HG03066 (cell line): ENCODE results near the gene VAV3.

ENCODE experiments used
- ATAC-seq: cut with Tn5 transposase; IDR thresholded peaks from one replicate; pipeline ENCODE4 v1.9.1; 2021; ENCODE audit warnings: low read depth; ENCODE audit not compliant: unreplicated experiment

The VAV3 gene

DNA sequence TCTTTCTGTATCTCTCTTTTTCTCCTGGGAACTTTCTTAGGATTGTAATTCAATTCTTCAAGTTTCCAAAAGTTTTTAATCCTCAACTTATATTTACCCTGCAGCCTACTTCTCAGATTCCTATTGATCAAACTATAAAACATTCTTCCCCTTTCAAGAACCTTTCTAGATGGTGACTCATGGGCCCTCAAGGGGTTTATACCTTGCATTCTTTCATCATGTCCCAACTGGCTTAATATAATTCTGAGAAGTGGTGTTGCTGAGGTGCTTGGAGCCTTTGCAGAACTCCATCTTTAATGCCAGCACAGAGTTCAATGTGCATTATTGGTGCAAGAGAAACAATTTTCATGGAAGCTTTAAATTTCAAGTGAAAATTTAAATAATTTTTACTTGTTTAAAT lies 273.4 kb downstream of the VAV3 start:
- ATAC-seq: no peak

DNA sequence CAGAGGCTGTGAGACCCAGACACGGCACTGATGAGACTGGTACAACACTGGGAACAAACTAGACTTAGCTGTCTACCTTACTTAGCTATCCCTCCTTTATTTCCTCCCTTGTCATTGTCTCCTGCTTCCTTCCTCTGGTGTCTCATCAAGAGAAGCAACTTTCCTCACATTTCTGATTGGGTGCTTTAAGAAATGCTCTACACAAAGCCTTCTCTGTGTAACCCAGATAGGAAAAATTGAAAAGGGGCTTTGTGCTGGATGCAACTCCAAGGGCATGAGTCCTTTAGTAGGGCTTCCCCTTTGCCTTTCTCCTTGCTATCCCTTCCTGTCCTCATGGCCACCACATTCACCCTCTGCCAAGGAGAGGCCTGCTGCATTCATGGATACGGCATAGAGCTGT lies 274.5 kb downstream of the VAV3 start:
- no peak for ATAC-seq

DNA sequence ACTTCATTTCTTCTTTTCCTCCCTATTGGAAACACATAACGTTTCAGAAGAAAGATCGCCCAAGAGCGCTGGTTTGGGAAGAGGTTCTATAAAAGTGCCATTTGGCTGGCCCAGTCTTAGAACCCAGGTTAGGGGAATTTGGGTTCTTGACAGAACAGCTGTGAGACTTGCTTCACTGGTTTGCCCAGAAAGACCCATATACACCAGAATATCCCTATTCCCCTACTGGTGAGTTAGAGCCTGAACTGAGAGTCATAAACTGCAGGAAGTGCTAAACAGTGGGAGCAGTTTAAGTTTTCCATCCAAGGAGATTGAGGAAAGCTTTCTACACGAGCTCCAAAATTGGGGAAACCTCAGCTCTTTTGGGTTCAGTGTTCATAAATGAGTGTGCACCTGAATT lies 275.2 kb downstream of the VAV3 start:
- no peak for ATAC-seq

GRCh38 chr1:107689159-107689558 lies 275.8 kb downstream of the VAV3 start:
- no peak for ATAC-seq

- no peak for ATAC-seq
These were observed 276.9 kb downstream of the VAV3 start for GRCh38 chr1:107687849-107688753.

- no peak for ATAC-seq
These were observed 281.3 kb downstream of the VAV3 start for GRCh38 chr1:107683683-107684082.

- ATAC-seq: no peak
These were observed 281.8 kb downstream of the VAV3 start for GRCh38 chr1:107683191-107683657.

- ATAC-seq: no peak
These were observed 282.5 kb downstream of the VAV3 start for GRCh38 chr1:107682467-107682866.

DNA sequence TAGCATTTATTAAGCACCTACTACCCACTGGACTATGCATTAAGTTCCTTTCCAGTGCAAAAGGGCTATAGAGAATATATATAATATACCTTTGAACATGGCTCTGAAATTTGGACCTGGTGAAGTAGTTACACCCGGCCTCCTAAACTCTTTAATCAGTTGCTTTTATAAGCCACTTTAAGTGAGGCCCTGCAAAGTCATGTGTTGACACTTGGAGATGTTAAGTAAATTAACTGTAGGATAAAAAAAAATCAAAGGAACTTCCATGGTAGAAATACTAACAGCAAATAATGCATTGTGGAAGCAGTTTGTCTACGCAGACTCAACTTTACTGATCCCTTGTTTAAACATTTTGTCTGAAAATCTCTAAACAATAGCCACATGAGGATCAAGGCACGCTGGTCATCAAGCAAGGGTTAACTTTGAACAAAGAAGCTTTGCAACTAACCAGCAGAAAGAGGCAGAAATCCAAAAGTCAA lies 283.9 kb downstream of the VAV3 start:
- ATAC-seq: no peak

DNA sequence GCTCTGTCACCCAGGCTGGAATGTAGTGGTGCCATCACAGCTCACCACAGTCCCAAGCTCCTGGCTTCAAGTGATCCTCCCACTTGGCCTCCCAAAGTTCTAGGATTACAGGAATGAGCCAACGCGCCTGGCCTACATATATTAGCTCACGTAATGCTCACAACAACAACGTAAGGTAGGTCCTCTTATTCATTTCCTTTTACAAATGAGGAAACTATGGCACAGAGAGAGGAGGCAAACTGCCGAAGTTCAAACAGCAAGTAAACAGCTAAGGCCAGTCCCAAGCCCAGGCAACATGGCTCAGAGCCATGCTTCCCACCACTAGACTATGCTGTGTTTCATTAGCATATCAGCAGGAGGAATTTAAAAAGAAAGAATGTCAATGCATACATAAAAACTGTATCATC lies 284.4 kb downstream of the VAV3 start:
- ATAC-seq: no peak

DNA sequence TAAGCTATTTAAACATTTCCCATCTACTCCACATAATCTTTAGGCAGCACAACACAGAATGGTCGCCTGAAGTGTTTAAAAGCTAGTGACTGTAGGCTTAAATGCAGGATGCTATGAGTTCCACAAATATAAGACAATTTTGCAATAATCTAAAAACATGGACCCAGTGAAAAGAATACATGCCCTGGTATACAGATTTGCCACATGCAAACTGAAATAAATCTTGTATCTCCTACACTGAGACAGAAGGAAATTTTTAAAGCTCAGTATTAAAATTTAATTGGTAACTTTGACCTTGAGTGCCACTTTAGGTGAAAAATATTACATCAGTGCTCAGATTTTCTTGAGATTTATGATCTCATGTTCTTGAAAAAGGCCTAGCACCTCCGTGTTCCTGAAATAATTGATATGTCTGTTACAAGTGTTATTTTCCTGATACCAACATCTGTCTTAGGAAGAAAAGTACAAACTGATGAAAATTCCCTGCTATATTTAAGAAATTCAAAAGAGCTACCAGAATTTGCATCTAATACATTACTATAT lies 285.5 kb downstream of the VAV3 start:
- no peak for ATAC-seq

GRCh38 chr1:107678993-107679392 lies 286.0 kb downstream of the VAV3 start:
- no peak for ATAC-seq

GRCh38 chr1:107677697-107678096 lies 287.3 kb downstream of the VAV3 start:
- ATAC-seq: no peak

DNA sequence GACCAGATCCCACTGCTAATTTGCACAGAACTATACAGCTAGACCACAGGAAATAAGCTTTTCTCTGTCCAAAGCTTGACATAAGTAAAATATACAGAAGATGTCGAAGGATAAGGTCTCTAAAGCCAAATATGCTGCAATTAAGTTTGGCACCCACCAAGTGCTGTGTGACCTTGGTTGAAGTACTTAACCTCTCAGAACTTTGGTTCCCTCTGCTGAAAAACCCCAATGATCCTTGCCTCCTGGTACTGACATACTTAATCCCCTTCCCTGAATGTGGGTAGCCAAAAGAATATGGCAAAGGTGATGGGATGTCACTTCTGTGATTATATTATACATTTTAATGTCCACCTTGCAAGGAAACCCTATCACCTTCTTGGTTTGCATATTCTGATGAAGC lies 290.5 kb downstream of the VAV3 start:
- no peak for ATAC-seq

- no peak for ATAC-seq
These were observed 292.0 kb downstream of the VAV3 start for GRCh38 chr1:107673006-107673405.

- no peak for ATAC-seq
These were observed 294.5 kb downstream of the VAV3 start for GRCh38 chr1:107670397-107671040.

- ATAC-seq: no peak
These were observed 295.0 kb downstream of the VAV3 start for GRCh38 chr1:107669996-107670395.

DNA sequence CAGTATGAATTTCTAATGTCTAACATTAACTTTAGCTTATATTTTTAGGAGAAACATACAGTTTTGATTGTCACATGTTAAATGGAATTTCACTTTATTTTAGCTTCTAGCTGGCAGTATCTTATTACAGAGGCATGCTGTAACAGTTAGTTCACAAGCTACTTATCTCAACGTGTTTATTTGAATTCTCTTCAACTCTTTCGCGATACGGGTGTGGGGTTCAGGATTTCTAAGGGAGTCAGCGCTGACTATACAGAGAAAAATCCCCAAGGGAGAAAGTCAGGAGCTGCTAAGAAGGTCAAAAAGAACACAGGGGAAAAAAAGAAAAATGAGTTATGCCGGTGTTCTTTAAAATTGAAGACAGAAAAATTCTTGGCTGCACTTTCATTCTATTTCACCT lies 296.2 kb downstream of the VAV3 start:
- ATAC-seq: no peak

DNA sequence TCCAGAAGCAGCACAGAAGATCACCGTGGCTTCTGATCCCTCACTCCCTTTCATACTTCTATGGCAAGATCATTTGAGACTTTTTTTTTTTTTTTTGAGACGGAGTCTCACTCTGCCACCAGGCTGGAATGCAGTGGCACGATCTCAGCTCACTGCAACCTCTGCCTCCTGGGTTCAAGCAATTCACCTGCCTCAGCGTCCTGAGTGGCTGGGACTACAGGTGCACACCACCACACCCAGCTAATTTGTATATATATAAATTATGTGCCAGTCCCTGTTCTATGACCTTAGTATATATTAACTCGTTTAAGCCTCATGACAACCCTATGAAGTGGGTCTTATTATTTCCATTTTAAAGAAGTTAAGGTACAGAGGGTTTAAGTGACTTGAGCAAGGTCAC lies 298.5 kb downstream of the VAV3 start:
- no peak for ATAC-seq

- no peak for ATAC-seq
These were observed 299.7 kb downstream of the VAV3 start for GRCh38 chr1:107664982-107665925.
